ENCODE data around the gene GGTA1. TPM values are rescaled to one million over a fixed set of nuclear protein-coding genes. Genes with fewer than 3 reads are reported as not detected.
"Not testable (repeated sequence)": the region's sequence is repeated elsewhere in the genome, so short reads cannot be mapped to it uniquely, and the experiment has no call there.

Gene GGTA1
- total RNA-seq, 1 experiment from 2014 or later: not detected

DNA sequence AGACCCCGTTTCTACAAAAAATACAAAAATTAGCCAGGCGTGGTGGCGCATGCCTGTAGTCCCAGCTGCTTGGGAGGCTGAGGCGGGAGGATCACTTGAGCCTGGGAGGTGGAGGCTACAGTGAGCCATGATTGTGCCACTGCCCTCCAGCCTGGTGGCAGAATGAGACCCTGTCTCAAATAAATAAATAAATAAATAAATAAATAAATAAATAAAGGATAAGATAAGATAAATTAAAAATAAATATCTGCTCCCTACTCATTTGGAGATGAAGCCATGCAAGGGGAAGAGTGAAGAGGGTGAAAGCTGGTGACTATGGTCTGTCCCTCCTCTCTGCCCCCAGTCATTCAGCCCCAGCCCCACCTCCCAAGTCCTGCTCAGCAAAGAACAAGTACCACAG lies 41.2 kb downstream of the GGTA1 start:
- not testable (repeated sequence) for DNase-seq (ENCODE audit: low read depth)

DNA sequence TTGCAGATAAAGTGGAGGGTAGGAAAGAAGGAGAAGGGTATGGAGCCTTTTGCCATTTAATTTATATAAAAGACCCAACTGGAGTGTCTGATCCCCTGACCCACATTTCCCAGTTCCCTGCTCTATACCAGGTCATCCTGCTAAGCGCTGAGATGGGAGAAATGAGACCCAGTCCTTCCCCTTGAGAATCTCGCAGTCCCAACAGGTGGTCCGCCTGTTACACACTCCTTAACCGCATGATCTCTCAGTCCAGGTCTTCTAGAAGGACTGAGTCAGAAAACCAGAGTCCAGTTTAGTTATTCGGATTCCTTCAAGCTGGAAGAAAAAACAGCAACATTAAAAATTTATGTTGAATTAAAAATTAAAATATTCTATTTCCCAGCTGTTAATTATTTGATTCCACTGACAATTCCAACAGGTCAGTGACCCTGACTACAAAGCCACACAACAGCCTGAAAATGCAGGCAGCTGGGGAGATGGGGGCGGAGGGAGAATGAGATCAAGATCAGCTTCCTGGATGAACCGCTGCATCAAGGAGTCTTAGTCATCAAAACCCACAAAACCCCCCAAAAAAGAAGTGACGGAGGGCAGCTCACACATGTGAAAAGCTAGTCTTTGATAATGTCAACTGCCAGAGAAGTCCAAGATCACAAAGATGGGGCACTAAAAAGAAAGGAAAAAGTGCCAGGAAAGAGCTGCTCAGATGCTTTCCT lies 44.0 kb downstream of the GGTA1 start:
- peak; percentile 30 for DNase-seq (ENCODE audit: low read depth)

DNA sequence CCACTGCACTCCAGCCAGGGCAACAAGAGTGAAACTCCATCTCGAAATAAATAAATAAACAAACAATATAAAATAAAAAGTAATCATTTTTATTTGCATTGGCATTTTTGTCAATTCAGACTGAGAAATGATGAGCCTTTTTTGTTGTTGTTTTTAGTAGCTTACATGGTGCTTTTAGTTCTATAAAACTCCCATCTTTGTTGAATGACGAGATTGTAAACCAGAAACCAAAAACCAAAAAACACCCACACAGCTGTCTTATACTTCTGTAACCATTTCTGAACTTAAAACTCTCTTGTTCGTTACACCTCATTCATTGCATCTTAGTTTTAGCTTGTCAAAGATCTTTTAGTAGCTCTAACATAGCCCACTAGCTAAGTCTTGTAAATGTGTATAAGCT lies 44.7 kb downstream of the GGTA1 start:
- DNase-seq (ENCODE audit: low read depth): no peak

DNA sequence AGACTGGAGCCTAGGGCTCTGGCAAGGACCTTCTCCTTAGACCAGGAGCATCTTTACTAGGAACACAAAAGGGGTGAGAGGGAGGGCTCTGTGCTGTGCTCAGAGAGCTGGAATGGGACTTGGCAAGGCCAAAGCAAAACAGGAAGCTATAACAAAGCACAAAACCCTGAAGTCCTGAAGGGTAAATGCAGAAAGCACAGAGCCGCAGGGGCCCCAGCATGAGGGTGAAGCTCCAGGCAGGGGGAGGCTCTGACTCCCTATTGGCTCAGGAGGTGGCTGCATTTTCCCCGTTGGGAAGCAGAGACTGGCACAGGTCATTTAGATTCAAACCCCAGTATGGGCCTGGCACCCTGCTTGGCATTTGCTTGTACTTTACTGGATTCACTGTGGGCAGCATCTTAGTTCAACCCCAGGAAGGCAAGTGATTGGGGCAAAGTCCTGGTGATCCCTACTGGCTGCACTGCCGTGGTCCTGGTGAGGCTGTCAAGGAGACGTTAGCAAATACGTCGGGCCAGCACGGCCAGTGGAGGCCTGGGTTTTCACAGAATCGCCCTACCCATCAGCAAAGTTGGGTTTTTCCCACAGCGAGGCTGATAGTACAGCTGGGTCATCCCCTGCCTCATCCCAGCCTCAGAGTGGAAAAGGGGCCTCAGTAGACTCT lies 46.3 kb downstream of the GGTA1 start:
- DNase-seq (ENCODE audit: low read depth): no peak

DNA sequence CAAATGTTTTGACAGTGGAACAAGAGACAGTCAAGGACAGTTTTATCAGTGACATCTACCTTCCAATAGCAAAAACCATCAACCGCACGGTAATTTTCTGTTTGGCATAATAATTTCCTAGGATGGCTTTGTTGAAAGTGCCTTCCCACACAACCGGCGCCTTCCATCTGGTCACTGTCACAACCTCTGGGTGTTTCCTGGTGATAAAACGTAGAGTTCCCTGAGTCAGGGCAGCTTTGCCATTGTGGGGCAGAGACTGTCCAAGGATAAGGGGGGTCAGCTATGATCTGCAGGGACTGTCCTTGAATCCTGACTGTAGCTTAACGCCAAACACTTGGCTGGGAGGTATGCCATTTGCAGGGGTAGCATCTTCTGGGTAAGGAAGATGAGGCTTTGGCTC lies 47.6 kb downstream of the GGTA1 start:
- no peak for DNase-seq (ENCODE audit: low read depth)

DNA sequence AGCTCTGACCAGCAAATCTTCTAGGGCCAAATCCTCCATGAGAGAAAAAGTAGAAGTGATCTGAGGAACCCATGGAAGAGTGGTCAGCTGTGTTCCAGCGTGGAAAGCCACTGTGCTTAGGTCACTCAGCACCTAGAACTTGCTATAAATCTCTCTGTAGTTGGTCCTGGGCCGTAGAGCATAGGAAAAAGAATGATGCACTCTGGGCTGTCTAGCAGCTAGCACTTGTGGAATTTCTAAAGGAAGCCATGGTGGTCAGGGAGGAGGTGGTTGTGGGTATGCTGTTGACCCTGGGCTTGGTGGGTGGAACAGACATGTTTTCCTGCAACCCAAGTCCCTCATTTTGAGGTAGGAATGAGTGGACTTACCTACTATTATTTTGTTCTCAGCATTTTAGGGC lies 48.1 kb downstream of the GGTA1 start:
- DNase-seq (ENCODE audit: low read depth): no peak

DNA sequence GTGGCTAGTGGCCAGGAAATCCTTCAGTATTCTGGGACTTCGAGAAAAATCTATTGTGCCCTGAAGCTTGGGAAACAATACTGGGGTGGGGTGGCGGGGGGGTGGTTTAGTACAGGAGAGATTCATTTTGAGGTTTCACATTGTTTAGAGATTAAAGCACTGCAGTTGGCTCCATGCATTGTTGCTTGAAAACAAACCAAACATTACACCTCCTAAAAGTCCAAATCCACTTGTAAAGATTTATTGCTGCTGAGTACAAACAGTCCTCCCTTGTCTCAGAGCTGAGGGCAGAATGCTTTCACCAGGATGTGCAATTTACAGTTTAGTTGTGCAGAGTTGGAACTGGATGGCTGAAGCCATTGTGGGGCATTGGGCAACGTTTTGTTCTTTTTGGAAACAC lies 49.4 kb downstream of the GGTA1 start:
- no peak for DNase-seq (ENCODE audit: low read depth)

DNA sequence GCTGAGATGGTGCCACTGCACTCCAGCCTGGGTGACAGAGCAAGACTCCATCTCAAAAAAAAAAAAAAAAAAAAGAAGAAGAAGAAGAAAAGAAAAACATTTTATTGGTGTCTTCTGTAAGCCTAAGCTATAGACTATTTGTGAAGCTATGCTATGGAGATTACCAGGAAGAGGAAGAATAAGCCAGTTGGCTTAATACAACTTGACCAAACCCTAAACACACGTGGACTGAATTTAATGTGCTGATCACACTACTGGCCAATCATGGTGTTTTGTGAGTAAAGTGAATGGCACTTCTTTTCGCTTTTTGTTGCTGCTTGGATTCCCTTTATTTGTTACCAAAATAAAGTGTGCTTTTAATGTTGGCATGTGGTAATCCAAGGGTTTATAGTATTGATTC lies 49.9 kb downstream of the GGTA1 start:
- DNase-seq (ENCODE audit: low read depth): no peak

DNA sequence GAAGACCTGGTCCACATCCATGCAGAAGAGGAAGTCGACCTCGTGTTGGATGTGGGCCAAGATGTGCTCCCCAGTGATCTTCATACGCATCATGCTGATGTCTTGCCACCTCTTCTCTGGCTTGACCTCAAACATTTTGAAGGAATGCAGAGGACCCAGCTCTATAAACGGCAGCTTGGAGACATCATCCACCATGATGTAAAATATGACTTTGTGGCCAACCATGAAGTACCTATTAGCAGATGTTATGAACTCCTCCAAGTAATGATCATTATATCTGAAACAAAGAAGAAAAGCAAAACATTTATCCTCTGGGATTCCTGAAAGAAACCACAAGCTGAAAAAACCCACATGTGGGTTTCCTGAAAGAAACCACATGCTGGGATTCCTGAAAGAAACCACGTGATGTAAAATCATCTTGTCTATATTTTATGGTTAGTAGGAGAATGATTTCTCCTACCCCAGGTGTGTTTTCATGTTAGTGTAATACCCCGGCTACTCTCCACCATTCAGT lies 52.3 kb downstream of the GGTA1 start:
- DNase-seq (ENCODE audit: low read depth): peak; percentile 68

DNA sequence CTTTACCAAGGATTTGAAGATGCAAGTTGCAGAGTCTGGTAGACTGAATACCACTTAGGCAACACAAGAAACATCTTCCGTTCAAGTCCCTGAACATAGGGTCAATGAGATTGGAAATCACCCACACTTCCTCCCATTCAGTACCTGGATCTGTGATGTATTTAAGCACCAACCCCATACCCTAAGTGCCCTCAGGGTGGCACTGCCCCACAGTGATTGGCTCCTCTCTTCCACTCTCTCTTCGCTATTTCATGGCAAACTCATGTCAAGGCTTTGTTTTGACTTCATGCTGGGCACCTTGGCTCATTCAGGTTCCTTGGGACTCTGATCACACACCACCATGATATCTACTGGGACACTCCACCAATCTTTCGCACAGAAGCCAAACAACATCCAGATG lies 53.7 kb downstream of the GGTA1 start:
- DNase-seq (ENCODE audit: low read depth): no peak

DNA sequence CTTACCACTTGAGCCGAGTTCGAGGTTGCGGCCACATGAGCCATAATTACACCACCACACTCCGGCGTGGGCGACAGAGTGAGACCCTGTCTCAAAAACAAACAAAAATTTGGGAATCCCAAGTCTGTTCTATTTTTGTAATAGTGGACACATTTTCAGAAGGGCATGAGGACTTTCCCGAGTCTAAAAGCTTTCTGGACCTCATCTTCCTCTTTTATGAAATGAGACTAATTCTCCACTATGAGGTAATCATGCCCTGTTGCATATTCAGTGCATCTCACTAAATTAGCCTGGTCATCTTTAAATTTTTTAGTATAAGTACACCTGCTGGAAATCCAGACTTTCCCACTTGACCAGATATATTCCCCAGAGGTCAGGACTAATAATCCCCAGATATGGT lies 55.7 kb downstream of the GGTA1 start:
- DNase-seq (ENCODE audit: low read depth): no peak

DNA sequence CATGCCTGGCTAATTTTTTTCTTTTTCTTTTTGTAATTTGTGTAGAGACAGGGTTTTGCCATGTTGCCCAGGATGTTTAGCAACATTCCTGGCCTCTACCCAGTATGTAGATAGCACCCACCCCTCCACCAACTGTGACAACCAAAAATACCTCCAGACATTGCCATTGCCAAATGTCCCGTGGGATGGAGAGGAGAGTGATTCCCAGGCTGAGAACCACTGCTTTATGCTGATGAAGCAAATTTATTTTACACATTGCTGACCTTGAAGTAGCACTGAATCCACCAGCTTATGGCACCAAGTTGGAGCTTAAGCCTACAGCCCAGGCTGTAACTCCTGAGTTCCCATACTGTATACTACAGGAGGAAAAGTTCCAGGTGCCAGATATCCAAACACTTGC lies 58.5 kb downstream of the GGTA1 start:
- no peak for DNase-seq (ENCODE audit: low read depth)

DNA sequence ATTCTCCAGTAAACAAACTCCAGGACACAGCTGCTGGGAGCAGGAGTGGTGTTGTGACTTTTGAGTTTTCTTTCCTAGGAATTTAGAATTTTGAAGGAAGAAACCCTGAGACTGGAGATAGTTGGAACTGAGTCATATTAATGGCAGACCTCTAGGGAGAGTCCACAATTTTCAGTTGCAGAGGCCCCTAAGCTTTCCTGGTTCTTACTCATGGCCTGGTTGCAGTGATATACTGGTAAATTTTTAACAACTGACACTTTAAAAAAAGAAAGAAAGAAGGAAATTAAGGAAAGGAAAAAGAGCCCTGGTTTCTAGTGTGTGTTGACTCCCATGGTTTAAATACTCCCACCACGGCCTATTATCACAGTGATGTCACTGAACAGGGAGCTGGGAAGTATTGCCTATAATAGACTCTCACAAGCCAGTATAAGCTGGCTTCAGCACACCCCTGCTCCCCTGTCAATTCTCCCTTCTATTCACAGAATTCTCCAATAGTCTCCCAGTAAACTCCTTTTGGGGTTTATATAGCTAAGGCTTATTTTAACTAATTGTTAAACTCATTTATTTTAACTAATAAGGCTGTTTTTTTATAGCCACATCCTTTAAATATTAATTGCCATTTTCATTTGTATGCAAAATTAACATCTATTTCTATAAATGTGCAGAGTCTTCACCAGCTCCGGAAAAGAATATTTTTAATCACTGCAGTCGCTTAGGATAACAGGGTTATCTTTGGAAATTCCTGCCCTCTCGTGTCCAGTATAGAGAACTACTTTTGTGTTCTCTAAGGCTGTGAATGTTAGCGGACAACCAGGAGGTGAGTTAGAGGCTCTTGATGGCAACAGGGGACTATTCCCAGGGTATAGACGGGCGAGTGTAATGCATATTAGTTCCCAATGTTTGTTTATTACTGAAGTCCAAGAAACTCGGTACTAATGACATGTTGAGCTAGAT lies 59.7 kb downstream of the GGTA1 start:
- DNase-seq (ENCODE audit: low read depth): peak; percentile 26

DNA sequence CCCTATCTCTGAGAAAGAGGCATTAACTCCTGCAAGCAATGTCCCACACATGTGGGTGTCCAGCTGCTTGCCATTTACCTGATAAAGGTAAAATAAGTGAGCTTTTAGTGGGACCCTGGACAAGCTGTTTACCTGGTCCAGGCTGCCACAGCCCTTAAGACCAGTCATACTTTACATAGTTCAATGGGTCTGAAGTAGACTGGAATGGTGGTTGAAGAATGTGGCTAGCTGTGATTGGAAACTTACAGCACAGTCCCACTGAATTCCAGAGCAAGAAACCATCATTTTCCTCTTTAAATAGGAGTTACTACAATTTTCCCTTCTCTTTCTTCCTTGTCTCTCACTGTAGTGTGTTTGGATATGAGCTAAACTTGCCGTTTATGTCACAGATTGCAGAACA lies 60.6 kb downstream of the GGTA1 start:
- no peak for DNase-seq (ENCODE audit: low read depth)

DNA sequence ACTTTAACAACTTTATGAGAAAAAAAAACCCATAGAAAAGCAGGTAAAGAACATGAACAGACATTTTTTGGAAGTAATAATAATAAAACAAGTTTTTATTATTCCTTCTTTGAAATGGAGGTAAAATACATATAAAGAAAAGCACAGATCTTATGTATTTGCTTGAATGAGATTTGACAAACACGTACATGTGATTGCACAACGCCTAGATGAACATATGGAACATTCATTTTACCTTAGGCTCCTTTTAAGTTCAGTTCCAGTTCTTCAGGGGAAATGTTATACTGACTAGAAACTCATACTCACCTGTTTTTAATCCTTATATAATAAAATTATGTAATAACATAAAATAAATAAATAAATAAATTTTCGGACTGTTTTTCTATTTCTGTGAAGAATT lies 61.8 kb downstream of the GGTA1 start:
- DNase-seq (ENCODE audit: low read depth): no peak

DNA sequence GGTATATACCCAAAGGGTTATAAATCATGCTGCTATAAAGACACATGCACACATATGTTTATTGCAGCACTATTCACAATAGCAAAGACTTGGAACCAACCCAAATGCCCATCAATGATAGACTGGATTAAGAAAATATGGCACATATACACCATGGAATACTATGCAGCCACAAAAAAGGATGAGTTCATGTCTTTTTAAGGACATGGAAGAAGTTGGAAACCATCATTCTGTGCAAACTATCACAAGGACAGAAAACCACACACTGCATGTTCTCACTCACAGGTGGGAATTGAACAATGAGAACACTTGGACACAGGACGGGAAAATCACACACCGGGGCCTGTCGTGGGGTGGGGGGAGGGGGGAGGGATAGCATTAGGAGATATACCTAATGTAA lies 62.6 kb downstream of the GGTA1 start:
- not testable (repeated sequence) for DNase-seq (ENCODE audit: low read depth)

DNA sequence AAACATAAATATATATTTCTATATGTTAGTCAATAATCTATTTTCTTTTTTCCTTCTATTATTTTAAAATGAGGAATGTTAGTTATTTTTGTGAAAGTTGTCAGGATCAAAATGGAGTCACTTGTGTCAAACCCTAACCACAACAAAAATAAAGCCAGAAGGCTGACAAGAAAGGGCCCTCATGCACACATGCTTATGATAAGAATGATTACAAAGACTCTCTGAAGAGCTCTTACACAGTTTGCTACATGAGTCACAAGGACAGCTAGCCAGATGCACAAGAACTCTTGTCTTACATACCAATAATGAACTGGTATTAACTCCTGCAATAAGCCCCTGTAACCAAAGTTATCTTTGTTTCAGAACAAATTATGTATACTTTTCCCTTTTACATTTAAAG lies 64.7 kb downstream of the GGTA1 start:
- DNase-seq (ENCODE audit: low read depth): peak; percentile 31

DNA sequence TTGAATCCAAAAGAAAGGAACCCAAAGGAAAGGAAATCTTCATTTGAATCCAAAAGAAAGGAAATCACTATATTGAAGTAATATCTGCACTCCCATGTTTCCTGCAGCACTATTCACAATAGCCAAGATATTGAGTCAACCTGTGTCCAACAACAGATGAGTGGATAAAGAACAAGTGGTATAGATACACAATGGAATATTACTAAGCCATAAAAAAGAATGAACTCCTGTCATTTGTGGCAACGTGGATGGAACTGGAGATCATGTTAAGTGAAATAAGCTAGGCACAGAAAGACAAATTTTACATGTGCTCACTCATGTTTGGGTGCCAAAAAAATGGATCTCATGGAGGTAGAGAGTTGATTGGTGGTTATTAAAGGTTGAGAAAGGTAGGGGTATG lies 71.7 kb downstream of the GGTA1 start:
- no peak for DNase-seq (ENCODE audit: low read depth)

DNA sequence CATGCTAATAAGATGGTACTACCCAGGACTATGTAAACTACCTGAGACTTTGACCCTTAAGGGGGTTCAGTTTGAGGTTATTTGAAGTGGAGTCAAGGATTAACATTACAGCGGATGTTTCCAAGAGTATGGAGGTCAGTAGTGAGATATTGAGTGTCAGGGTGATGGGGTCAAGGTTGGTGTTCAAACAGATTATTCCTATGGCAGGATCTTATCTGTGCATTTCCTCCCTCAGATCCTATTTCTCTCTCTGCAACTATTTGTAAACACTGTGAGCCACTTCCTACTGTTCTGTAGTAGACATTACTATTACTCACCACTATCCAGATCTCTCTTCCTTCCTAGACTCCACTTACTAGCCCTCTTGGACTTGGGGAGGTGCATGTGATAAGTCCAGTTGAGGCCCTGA lies 75.6 kb downstream of the GGTA1 start:
- DNase-seq (ENCODE audit: low read depth): no peak

DNA sequence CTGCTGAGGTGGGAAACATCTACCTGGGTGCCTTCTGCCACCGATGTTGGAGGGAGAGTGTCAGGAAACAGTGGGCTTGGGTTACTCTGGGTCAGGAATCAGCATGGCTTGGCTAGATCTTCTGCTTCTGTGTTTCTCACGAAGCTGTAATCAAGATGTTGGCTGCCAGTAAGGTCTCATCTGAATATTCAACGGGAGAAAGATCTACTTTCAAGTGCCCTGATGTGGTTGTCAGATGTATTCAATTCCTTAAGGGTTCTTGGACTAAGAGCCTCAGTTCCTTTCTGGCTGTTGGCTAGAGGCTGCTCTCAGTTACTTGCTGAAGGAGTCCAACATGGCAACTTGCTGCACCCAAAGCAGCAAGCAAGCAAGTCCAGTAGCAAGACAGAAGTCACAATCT lies 87.7 kb downstream of the GGTA1 start:
- DNase-seq (ENCODE audit: low read depth): no peak

DNA sequence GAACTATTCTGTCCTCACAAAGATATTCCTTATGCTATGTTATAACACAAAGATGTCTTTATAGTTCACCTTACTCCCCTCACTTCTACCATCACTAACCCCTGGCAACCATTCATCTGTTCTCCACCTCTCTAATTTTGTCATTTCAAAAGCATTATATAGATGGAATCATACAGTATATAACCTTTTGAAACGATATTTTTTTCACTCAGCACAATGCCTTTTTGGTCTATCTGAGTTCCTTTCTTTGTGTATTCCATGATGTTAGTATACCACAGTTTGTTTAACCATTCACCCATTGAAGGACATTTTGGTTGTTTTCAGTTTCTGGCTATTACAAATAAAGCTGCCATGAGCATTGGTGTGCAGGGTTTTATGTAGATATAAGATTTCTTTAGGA lies 93.7 kb downstream of the GGTA1 start:
- no peak for DNase-seq (ENCODE audit: low read depth)

Measured in LHCN-M2 (cell line).